Trophoblast cell (in vitro differentiated cells and primary cell): Measurements from ENCODE around the gene TMEM185B.

Experiments
- DNase-seq, 2 donors: peaks; one replicate each; pipeline ENCODE4 v3.0.0-alpha.2; 2016
- H2AFZ ChIP-seq: 2 replicates; pipeline ENCODE4 v1.6.1; 2013; ENCODE audit warnings: low read length, moderate library complexity, mild to moderate bottlenecking; ENCODE audit not compliant: insufficient read depth, poor library complexity
- H2AK5ac ChIP-seq: 2 replicates; pipeline ENCODE4 v1.6.1; 2013; ENCODE audit warnings: mild to moderate bottlenecking, low read length
- H2BK120ac ChIP-seq: 2 replicates; pipeline ENCODE4 v1.6.1; 2013; ENCODE audit warnings: low read length, mild to moderate bottlenecking, moderate library complexity; ENCODE audit not compliant: insufficient read depth, poor library complexity
- H2BK12ac ChIP-seq: 2 replicates; pipeline ENCODE4 v1.6.1; 2013; ENCODE audit warnings: mild to moderate bottlenecking, low read length, moderate library complexity
- H2BK5ac ChIP-seq: 2 replicates; pipeline ENCODE4 v1.6.1; 2013; ENCODE audit warnings: low read length, low read depth, moderate library complexity, mild to moderate bottlenecking; ENCODE audit not compliant: poor library complexity
- H3K14ac ChIP-seq: 2 replicates; pipeline ENCODE4 v1.6.1; 2013; ENCODE audit warnings: mild to moderate bottlenecking, low read length
- H3K18ac ChIP-seq: 2 replicates; pipeline ENCODE4 v1.6.1; 2013; ENCODE audit warnings: mild to moderate bottlenecking, low read length
- H3K23ac ChIP-seq: 2 replicates; pipeline ENCODE4 v1.6.1; 2013; ENCODE audit warnings: low read length
- H3K27ac ChIP-seq: 2 replicates; pipeline ENCODE4 v1.5.1; 2013; ENCODE audit warnings: low read depth, mild to moderate bottlenecking, inconsistent platforms, low read length, moderate library complexity
- H3K27me3 ChIP-seq: 2 replicates; pipeline ENCODE4 v1.6.1; 2013; ENCODE audit warnings: inconsistent platforms, mild to moderate bottlenecking, low read length, moderate library complexity; ENCODE audit not compliant: insufficient read depth
- H3K36me3 ChIP-seq, 2 experiments: 1 replicate in 1 of 2; 2 replicates in 1 of 2; pipeline ENCODE4 v1.6.1; 2013; ENCODE audit warnings: low read length in 2 of 2, mild to moderate bottlenecking in 2 of 2, moderate library complexity in 1 of 2; ENCODE audit not compliant: insufficient read depth in 2 of 2, control insufficient read depth in 1 of 2
- H3K4ac ChIP-seq: 2 replicates; pipeline ENCODE4 v1.6.1; 2013; ENCODE audit warnings: low read depth, mild to moderate bottlenecking, low read length, moderate library complexity
- H3K4me1 ChIP-seq, 2 experiments: 1 replicate in 1 of 2; 2 replicates in 1 of 2; pipeline ENCODE4 v1.6.1; 2013; ENCODE audit warnings: low read length in 2 of 2, mild to moderate bottlenecking in 2 of 2, moderate library complexity in 1 of 2; ENCODE audit not compliant: insufficient read depth in 2 of 2, control insufficient read depth in 1 of 2
- H3K4me2 ChIP-seq: 2 replicates; pipeline ENCODE4 v1.6.1; 2013; ENCODE audit warnings: inconsistent platforms, mild to moderate bottlenecking, low read length, moderate library complexity
- H3K4me3 ChIP-seq: 2 replicates; pipeline ENCODE4 v1.5.1; 2013; ENCODE audit warnings: mild to moderate bottlenecking, low read depth, low read length, inconsistent platforms
- H3K79me1 ChIP-seq: one replicate; pipeline ENCODE4 v1.6.1; 2013; ENCODE audit warnings: low read length
- H3K79me2 ChIP-seq: 2 replicates; pipeline ENCODE4 v1.6.1; 2013; ENCODE audit warnings: low read length, mild to moderate bottlenecking; ENCODE audit not compliant: control insufficient read depth, insufficient read depth, poor library complexity
- H3K9ac ChIP-seq: 2 replicates; pipeline ENCODE4 v1.6.1; 2013; ENCODE audit warnings: mild to moderate bottlenecking, low read length
- H3K9me3 ChIP-seq: 2 replicates; pipeline ENCODE4 v1.6.1; 2013; ENCODE audit warnings: low read depth, mild to moderate bottlenecking, control low read depth, inconsistent platforms, low read length; ENCODE audit not compliant: insufficient read depth
- H4K12ac ChIP-seq: 2 replicates; pipeline ENCODE4 v1.6.1; 2013; ENCODE audit warnings: low read depth, mild to moderate bottlenecking, low read length, moderate library complexity
- H4K8ac ChIP-seq: 2 replicates; pipeline ENCODE4 v1.6.1; 2013; ENCODE audit warnings: low read depth, mild to moderate bottlenecking, low read length, moderate library complexity
- H4K91ac ChIP-seq: one replicate; pipeline ENCODE4 v1.6.1; 2013; ENCODE audit warnings: low read depth, mild to moderate bottlenecking, low read length, moderate library complexity
- WGBS: extraction: QIAGEN DNeasy Blood & Tissue Kit; methylation state at CpG from one replicate; pipeline ENCODE4 v1.1.7; 2013; ENCODE audit warnings: missing lambda C conversion rate; ENCODE audit not compliant: insufficient read length, insufficient coverage; ENCODE audit errors: extremely low coverage; 5-methylcytosine and 5-hydroxymethylcytosine counted together

Gene TMEM185B

DNA sequence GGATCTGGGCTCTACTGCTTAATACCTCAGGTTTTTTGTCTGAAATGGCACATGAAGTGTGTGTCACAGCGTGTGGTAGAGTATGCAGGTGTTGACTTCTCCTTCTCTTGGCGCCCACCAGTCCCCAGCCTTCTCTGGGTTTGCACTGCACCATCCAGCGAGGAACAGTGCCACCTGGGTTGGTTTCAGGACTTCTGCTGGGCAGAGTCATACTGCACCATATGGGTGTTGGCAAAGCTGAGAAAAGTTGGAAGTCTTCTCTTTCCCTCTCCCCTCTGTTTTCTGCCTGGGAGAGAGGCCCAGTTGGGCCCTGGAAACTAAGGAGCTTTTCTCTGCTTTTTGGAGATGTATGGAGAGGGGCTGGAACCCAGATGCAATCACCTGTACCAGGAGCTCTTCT is 43.8 kb downstream of the TMEM185B start:
- H3K4me2 ChIP-seq: no peak overlapping the region
- no peak overlapping the region for H3K23ac ChIP-seq
- no peak overlapping the region for H2BK12ac ChIP-seq
- H3K27me3 ChIP-seq: no peaks in the 10 kb centered on the region
- H3K18ac ChIP-seq: no peak overlapping the region
- H4K8ac ChIP-seq: no peak overlapping the region
- H2BK5ac ChIP-seq: no peak overlapping the region
- H3K27ac ChIP-seq: no peak overlapping the region
- no peak for DNase-seq
- H3K9me3 ChIP-seq: no peaks in the 10 kb centered on the region
- no peak overlapping the region for H3K9ac ChIP-seq
- no peaks in the 10 kb centered on the region for H3K79me1 ChIP-seq
- H3K14ac ChIP-seq: no peak overlapping the region
- H3K79me2 ChIP-seq: no peaks in the 10 kb centered on the region
- no peak overlapping the region for H4K12ac ChIP-seq
- no peak overlapping the region for H3K4ac ChIP-seq
- no peak overlapping the region for H2BK120ac ChIP-seq
- H2AFZ ChIP-seq: no peak overlapping the region
- no peak overlapping the region for H3K4me3 ChIP-seq
- no peaks in the 10 kb centered on the region for H3K4me1 ChIP-seq
- WGBS: no CpG with 5 or more reads among the region's 3 CpGs
- no peak overlapping the region for H2AK5ac ChIP-seq
- no peak overlapping the region for H4K91ac ChIP-seq
- peaks cover 2% of the 10 kb centered on the region in 2 experiments for H3K36me3 ChIP-seq

DNA sequence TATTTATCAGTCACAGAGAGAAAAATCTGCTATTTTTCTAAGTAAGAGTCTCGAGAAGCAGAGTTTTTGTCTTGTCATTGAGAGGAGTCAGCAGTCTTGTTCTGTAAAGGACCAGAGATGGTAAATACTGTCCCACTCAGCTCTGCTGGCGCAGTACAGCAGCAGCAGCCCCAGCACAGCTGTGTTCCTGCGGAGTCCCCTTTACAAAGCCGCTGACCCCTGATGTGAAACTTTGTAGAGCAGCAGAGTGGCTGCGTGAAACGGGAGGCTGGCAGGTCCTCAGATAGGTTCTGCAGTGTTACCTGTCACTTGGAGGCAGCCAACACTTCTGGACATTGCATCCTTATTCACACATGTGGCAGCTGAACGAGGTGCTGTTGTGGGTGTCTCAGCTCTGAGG is 45.2 kb downstream of the TMEM185B start:
- H2BK12ac ChIP-seq: no peak overlapping the region
- no peak overlapping the region for H4K91ac ChIP-seq
- no peak overlapping the region for H3K4ac ChIP-seq

DNA sequence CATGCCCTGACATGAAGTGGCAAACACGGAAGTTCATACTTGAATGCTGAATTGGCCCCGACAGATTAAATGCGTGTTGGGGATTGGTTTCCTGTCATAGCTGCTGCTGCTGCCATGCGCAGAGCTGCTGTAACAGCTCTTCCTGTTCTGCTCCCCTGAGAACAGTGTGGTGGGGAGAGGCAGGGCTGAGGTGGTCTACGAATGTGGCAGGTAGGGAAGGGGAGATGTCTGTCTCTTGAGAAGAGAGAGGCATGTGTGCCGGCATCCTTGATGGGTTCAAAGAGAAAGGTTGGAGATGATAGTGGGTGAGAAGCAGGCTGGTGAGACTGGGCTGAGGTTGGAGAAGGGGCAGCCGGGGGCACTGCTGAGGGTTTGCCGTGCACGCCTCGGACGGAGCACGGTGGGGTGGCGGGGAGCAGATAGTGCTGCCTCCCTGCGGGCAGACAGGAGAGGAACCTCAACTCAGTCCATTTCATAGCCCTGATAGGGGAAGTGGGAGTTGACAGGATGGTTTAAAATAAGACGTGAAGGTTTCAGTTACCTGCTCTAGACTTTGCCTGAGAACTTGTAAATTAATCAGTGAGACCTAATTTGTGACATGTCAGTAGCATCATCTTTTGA is 46.1 kb downstream of the TMEM185B start:
- no peak overlapping the region for H3K23ac ChIP-seq
- no peak overlapping the region for H3K27ac ChIP-seq
- no peaks in the 10 kb centered on the region for H3K79me2 ChIP-seq
- no peak overlapping the region for H3K4me2 ChIP-seq
- no peaks in the 10 kb centered on the region for H3K79me1 ChIP-seq
- H4K12ac ChIP-seq: no peak overlapping the region
- no peak overlapping the region for H2BK120ac ChIP-seq
- no peak overlapping the region for H3K14ac ChIP-seq
- no peak overlapping the region for H2AFZ ChIP-seq
- H3K4ac ChIP-seq: no peak overlapping the region
- H4K91ac ChIP-seq: no peak overlapping the region
- peaks cover 2% of the 10 kb centered on the region in 2 experiments for H3K36me3 ChIP-seq
- peak in 1 of 2 donors; percentile 3 for DNase-seq
- no peak overlapping the region for H2BK5ac ChIP-seq
- H3K9ac ChIP-seq: no peak overlapping the region
- H4K8ac ChIP-seq: no peak overlapping the region
- no peaks in the 10 kb centered on the region for H3K9me3 ChIP-seq
- H3K4me3 ChIP-seq: no peak overlapping the region
- no peaks in the 10 kb centered on the region for H3K27me3 ChIP-seq
- no peak overlapping the region for H2BK12ac ChIP-seq
- no peak overlapping the region for H3K18ac ChIP-seq
- no peaks in the 10 kb centered on the region for H3K4me1 ChIP-seq
- H2AK5ac ChIP-seq: no peak overlapping the region
- WGBS: no CpG with 5 or more reads among the region's 15 CpGs

More for the DNA sequence above, 45.2 kb downstream of the TMEM185B start:
- no peaks in the 10 kb centered on the region for H3K79me1 ChIP-seq
- no peak overlapping the region for H3K14ac ChIP-seq
- no peak overlapping the region for H2AFZ ChIP-seq
- no peak overlapping the region for H2BK5ac ChIP-seq
- no CpG with 5 or more reads among the region's 7 CpGs for WGBS
- H3K4me3 ChIP-seq: no peak overlapping the region
- H3K36me3 ChIP-seq: peaks cover 2% of the 10 kb centered on the region in 2 experiments
- no peak overlapping the region for H3K9ac ChIP-seq
- H3K79me2 ChIP-seq: no peaks in the 10 kb centered on the region
- H2BK120ac ChIP-seq: no peak overlapping the region
- no peak overlapping the region for H4K8ac ChIP-seq
- no peak overlapping the region for H3K23ac ChIP-seq
- no peak overlapping the region for H3K4me2 ChIP-seq
- H4K12ac ChIP-seq: no peak overlapping the region
- H3K27ac ChIP-seq: no peak overlapping the region
- H3K4me1 ChIP-seq: no peaks in the 10 kb centered on the region
- no peak overlapping the region for H2AK5ac ChIP-seq
- no peak for DNase-seq
- H3K9me3 ChIP-seq: no peaks in the 10 kb centered on the region
- no peak overlapping the region for H3K18ac ChIP-seq
- H3K27me3 ChIP-seq: no peaks in the 10 kb centered on the region

DNA sequence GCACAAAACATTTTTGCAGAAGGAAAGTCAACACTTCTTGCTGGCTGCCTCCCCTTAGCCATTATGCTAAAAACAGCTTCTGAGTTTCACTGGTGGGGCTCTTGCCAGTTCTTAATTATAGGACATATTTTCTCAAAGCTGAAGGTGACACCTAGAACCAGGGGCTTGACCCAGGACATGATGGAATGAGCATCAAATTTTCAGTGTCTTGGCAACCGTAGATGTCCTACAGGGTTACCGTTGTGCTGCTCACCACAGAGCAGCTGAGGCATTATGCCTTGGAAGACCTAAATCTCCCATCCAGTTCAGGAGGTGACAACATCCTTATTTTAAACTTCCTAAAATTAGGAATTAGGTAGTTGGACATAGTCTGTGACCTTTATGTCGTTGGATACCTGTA is 46.7 kb downstream of the TMEM185B start:
- Histone ChIP-seq H4K91ac (no peak overlapping the region), H2BK5ac (no peak overlapping the region), H2BK120ac (no peak overlapping the region), H4K8ac (no peak overlapping the region), H3K4me1 (no peaks in the 10 kb centered on the region), H3K4ac (no peak overlapping the region), H3K79me1 (no peaks in the 10 kb centered on the region), H3K4me2 (no peak overlapping the region), H3K4me3 (no peak overlapping the region), H3K23ac (no peak overlapping the region), H2BK12ac (no peak overlapping the region), H3K27ac (no peak overlapping the region), H3K14ac (no peak overlapping the region), H3K18ac (no peak overlapping the region), H3K79me2 (no peaks in the 10 kb centered on the region), H3K9ac (no peak overlapping the region), H3K27me3 (no peaks in the 10 kb centered on the region), H3K9me3 (no peaks in the 10 kb centered on the region), H4K12ac (no peak overlapping the region), H3K36me3 (peaks cover 2% of the 10 kb centered on the region in 2 experiments), H2AFZ (no peak overlapping the region), H2AK5ac (no peak overlapping the region)
- no peak for DNase-seq
- no CpG with 5 or more reads among the region's 3 CpGs for WGBS
